ENCODE results near the gene NCR3LG1. TPM values are rescaled to one million over a fixed set of nuclear protein-coding genes. Genes with fewer than 3 reads are reported as not detected.

NCR3LG1 gene
- total and polyA plus RNA-seq, 4 donors = 0.18 to 0.75 (median 0.38) TPM

DNA sequence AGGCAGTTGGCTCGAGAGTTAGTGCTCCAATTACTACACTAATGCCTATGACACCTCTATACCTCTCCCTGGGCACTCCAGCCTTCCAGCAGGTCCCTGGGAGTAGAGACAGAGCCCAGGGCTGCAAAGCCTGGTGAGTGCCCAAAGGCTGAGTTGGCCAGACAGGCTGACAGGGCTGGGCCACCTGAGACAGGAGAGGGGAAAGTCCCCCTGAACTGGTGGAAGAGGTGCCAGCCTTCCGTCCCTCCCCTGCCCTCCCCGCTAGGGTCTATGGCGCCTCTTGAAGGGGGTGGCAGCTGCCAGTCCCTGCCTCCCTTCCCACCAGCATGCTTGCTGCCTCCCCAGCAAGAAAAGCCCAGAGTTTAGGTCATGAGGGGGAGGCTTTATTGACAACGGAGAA, 33.9 kb downstream of the NCR3LG1 start:
- Histone ChIP-seq H3K27ac (ENCODE audit: low read depth in 1 of 2, low read length in 2 of 2) (no peak overlapping the region), H3K9ac (ENCODE audit: low read depth in 1 of 2, low read length in 2 of 2) (no peak overlapping the region), H3K4me3 (ENCODE audit: low read depth in 1 of 3, low read length in 3 of 3) (no peak overlapping the region), H3K4me1 (ENCODE audit: control insufficient read depth in 4 of 4, insufficient read depth in 4 of 4, low read length in 3 of 4) (peaks cover 0 to 3% (median 1%) of the 10 kb centered on the region in 4 donors), H3K9me3 (ENCODE audit: control insufficient read depth in 4 of 4, low read length in 3 of 4) (no peaks in the 10 kb centered on the region), H3K27me3 (ENCODE audit: control insufficient read depth in 4 of 4, insufficient read depth in 4 of 4, low read length in 3 of 4) (no peaks in the 10 kb centered on the region), H3K36me3 (ENCODE audit: control insufficient read depth in 4 of 4, insufficient read depth in 3 of 4, low read depth in 1 of 4, low read length in 3 of 4) (no peaks in the 10 kb centered on the region)
- 88% methylated on average over 5 of the region's 5 CpGs for WGBS
- no peak for DNase-seq (ENCODE audit: low spot score)
- no peak for TF ChIP-seq HNF4G (IDR thresholded peaks at IDR 0.05)
- TF ChIP-seq RAD21 (IDR thresholded peaks at IDR 0.05) = no peak
- TF ChIP-seq, protein P1, sequence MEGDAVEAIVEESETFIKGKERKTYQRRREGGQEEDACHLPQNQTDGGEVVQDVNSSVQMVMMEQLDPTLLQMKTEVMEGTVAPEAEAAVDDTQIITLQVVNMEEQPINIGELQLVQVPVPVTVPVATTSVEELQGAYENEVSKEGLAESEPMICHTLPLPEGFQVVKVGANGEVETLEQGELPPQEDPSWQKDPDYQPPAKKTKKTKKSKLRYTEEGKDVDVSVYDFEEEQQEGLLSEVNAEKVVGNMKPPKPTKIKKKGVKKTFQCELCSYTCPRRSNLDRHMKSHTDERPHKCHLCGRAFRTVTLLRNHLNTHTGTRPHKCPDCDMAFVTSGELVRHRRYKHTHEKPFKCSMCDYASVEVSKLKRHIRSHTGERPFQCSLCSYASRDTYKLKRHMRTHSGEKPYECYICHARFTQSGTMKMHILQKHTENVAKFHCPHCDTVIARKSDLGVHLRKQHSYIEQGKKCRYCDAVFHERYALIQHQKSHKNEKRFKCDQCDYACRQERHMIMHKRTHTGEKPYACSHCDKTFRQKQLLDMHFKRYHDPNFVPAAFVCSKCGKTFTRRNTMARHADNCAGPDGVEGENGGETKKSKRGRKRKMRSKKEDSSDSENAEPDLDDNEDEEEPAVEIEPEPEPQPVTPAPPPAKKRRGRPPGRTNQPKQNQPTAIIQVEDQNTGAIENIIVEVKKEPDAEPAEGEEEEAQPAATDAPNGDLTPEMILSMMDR (IDR thresholded peaks at IDR 0.05; ENCODE audit: low read depth, low read length, missing input control) = no peak
- no peak for TF ChIP-seq FOXA2 (IDR thresholded peaks at IDR 0.05)
- TF ChIP-seq YY1 (IDR thresholded peaks at IDR 0.05) = no peak
- TF ChIP-seq JUND (IDR thresholded peaks at IDR 0.05) = no peak
- TF ChIP-seq, protein P2, sequence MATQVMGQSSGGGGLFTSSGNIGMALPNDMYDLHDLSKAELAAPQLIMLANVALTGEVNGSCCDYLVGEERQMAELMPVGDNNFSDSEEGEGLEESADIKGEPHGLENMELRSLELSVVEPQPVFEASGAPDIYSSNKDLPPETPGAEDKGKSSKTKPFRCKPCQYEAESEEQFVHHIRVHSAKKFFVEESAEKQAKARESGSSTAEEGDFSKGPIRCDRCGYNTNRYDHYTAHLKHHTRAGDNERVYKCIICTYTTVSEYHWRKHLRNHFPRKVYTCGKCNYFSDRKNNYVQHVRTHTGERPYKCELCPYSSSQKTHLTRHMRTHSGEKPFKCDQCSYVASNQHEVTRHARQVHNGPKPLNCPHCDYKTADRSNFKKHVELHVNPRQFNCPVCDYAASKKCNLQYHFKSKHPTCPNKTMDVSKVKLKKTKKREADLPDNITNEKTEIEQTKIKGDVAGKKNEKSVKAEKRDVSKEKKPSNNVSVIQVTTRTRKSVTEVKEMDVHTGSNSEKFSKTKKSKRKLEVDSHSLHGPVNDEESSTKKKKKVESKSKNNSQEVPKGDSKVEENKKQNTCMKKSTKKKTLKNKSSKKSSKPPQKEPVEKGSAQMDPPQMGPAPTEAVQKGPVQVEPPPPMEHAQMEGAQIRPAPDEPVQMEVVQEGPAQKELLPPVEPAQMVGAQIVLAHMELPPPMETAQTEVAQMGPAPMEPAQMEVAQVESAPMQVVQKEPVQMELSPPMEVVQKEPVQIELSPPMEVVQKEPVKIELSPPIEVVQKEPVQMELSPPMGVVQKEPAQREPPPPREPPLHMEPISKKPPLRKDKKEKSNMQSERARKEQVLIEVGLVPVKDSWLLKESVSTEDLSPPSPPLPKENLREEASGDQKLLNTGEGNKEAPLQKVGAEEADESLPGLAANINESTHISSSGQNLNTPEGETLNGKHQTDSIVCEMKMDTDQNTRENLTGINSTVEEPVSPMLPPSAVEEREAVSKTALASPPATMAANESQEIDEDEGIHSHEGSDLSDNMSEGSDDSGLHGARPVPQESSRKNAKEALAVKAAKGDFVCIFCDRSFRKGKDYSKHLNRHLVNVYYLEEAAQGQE (IDR thresholded peaks at IDR 0.05) = no peak
- no peak for TF ChIP-seq EGR1 (IDR thresholded peaks at IDR 0.05; ENCODE audit: low read depth in 2 of 2)
- no peak for TF ChIP-seq SP1 (IDR thresholded peaks at IDR 0.05)
- no peak for TF ChIP-seq NR2F2 (IDR thresholded peaks at IDR 0.05)
- TF ChIP-seq RXRA (IDR thresholded peaks at IDR 0.05) = no peak
- no peak for TF ChIP-seq TAF1 (conservative IDR thresholded peaks at IDR 0.05)
- TF ChIP-seq FOXA1 (IDR thresholded peaks at IDR 0.05) = no peak
- no peak for TF ChIP-seq HNF4A (conservative IDR thresholded peaks at IDR 0.05)
- TF ChIP-seq, protein P3, sequence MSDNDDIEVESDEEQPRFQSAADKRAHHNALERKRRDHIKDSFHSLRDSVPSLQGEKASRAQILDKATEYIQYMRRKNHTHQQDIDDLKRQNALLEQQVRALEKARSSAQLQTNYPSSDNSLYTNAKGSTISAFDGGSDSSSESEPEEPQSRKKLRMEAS (IDR thresholded peaks at IDR 0.05) = no peak
- TF ChIP-seq, protein P4, sequence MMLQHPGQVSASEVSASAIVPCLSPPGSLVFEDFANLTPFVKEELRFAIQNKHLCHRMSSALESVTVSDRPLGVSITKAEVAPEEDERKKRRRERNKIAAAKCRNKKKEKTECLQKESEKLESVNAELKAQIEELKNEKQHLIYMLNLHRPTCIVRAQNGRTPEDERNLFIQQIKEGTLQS (IDR thresholded peaks at IDR 0.05) = no peak
- no peak for TF ChIP-seq GABPA (IDR thresholded peaks at IDR 0.05 in 1 of 2, conservative IDR thresholded peaks at IDR 0.05 in 1 of 2)

DNA sequence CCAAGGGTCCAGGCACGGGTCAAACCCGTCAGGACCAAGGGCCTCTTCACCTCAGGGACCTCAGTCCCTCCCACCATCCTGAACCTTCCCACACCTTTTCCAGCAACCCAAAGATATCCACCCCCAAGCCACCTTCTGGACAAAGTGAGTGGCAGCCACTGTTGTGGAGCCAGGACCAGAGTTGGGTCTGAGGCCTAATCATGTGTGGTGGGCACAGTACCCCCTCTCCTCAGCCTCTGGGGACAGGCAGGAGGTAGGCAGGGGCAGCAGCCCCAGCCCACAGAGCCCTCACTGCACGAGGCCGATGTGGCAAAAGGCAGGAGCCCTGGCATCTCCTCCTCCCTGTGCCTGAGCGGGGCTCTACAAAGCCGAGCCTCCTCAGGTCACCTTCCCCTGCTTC, 34.3 kb downstream of the NCR3LG1 start:
- H3K4me3 ChIP-seq (ENCODE audit: low read depth in 1 of 3, low read length in 3 of 3) = no peak overlapping the region
- H3K27me3 ChIP-seq (ENCODE audit: control insufficient read depth in 4 of 4, insufficient read depth in 4 of 4, low read length in 3 of 4) = no peaks in the 10 kb centered on the region
- peaks cover 0 to 3% (median 1%) of the 10 kb centered on the region in 4 donors for H3K4me1 ChIP-seq (ENCODE audit: control insufficient read depth in 4 of 4, insufficient read depth in 4 of 4, low read length in 3 of 4)
- TF ChIP-seq EGR1 (IDR thresholded peaks at IDR 0.05; ENCODE audit: low read depth in 2 of 2) (no peak), FOXA2 (IDR thresholded peaks at IDR 0.05) (no peak), TAF1 (conservative IDR thresholded peaks at IDR 0.05) (no peak), SP1 (IDR thresholded peaks at IDR 0.05) (no peak), HNF4G (IDR thresholded peaks at IDR 0.05) (no peak), FOXA1 (IDR thresholded peaks at IDR 0.05) (no peak), RAD21 (IDR thresholded peaks at IDR 0.05) (no peak)
- TF ChIP-seq, protein P2 (IDR thresholded peaks at IDR 0.05) = no peak
- TF ChIP-seq, protein P5, sequence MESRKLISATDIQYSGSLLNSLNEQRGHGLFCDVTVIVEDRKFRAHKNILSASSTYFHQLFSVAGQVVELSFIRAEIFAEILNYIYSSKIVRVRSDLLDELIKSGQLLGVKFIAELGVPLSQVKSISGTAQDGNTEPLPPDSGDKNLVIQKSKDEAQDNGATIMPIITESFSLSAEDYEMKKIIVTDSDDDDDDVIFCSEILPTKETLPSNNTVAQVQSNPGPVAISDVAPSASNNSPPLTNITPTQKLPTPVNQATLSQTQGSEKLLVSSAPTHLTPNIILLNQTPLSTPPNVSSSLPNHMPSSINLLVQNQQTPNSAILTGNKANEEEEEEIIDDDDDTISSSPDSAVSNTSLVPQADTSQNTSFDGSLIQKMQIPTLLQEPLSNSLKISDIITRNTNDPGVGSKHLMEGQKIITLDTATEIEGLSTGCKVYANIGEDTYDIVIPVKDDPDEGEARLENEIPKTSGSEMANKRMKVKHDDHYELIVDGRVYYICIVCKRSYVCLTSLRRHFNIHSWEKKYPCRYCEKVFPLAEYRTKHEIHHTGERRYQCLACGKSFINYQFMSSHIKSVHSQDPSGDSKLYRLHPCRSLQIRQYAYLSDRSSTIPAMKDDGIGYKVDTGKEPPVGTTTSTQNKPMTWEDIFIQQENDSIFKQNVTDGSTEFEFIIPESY (IDR thresholded peaks at IDR 0.05) = no peak
- no peaks in the 10 kb centered on the region for H3K9me3 ChIP-seq (ENCODE audit: control insufficient read depth in 4 of 4, low read length in 3 of 4)
- no peak for DNase-seq (ENCODE audit: low spot score)
- 88% methylated on average over 6 of the region's 6 CpGs for WGBS
- H3K36me3 ChIP-seq (ENCODE audit: control insufficient read depth in 4 of 4, insufficient read depth in 3 of 4, low read depth in 1 of 4, low read length in 3 of 4) = no peaks in the 10 kb centered on the region
- no peak overlapping the region for H3K27ac ChIP-seq (ENCODE audit: low read depth in 1 of 2, low read length in 2 of 2)
- no peak overlapping the region for H3K9ac ChIP-seq (ENCODE audit: low read depth in 1 of 2, low read length in 2 of 2)
